Stimulated activated CD4-positive, alpha-beta T cell treated with anti-CD3 and anti-CD28 coated beads, Interleukin-12 subunit alpha, Interleukin-12 subunit beta, amount 100 ng/mL, for 48 hours (primary cell): ENCODE data around the gene PLPPR4.
"Not testable (repeated sequence)": the region's sequence is repeated elsewhere in the genome, so short reads cannot be mapped to it uniquely, and the experiment has no call there.

Source experiments
- DNase-seq, 3 donors: peaks; one replicate each; pipeline ENCODE4 v3.0.0-alpha.2; 2020; ENCODE audit warnings: low read depth in 2 of 3, low spot score in 1 of 3

PLPPR4 gene, protein sequence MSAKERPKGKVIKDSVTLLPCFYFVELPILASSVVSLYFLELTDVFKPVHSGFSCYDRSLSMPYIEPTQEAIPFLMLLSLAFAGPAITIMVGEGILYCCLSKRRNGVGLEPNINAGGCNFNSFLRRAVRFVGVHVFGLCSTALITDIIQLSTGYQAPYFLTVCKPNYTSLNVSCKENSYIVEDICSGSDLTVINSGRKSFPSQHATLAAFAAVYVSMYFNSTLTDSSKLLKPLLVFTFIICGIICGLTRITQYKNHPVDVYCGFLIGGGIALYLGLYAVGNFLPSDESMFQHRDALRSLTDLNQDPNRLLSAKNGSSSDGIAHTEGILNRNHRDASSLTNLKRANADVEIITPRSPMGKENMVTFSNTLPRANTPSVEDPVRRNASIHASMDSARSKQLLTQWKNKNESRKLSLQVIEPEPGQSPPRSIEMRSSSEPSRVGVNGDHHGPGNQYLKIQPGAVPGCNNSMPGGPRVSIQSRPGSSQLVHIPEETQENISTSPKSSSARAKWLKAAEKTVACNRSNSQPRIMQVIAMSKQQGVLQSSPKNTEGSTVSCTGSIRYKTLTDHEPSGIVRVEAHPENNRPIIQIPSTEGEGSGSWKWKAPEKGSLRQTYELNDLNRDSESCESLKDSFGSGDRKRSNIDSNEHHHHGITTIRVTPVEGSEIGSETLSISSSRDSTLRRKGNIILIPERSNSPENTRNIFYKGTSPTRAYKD

DNA sequence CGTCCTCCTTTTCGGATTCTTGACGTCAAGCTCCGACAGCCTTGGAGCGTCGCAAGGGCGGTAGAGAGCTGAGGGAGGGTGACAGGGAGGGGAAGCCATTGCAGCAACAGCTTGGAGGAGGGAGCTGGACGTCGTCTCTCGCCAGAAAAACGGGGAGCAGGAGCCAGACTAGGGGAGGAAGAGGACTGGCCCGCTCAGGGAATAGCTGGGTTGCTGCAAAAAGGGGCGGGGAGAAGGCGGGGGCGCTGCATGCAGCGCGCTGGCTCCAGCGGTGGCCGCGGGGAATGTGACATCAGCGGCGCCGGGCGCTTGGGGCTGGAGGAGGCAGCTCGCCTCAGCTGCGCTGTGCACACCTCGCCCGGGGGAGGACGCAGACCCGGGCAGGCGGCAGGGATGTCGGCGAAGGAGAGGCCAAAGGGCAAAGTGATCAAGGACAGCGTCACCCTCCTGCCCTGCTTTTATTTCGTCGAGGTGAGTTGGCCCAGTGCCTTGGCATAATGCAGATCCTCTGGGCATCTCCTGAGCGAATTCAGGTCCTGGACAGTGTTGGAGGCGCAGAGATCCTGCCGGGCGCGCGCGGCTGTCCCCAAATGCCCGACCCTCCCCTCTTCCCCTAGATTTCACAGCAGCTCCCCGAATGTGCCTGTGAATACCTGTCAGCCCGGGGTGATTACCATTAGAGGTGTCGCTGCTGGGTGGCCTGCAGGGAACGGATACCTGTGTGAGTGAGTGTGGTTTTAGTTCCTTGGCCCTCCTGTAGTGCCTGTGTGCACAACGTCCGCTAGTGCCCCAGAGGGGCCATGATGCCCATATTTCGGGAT lies at the start of gene PLPPR4:
PLPPR4 (plus strand) TSS at position 292 of the 821 bp plus-strand sequence; CDS start at position 394, 102 bp downstream.
- peak in 1 of 3 donors; percentile 0 for DNase-seq

- no peak for DNase-seq
These were observed 47.3 kb upstream of the PLPPR4 start for GRCh38 chr1:99216956-99217355.

DNA sequence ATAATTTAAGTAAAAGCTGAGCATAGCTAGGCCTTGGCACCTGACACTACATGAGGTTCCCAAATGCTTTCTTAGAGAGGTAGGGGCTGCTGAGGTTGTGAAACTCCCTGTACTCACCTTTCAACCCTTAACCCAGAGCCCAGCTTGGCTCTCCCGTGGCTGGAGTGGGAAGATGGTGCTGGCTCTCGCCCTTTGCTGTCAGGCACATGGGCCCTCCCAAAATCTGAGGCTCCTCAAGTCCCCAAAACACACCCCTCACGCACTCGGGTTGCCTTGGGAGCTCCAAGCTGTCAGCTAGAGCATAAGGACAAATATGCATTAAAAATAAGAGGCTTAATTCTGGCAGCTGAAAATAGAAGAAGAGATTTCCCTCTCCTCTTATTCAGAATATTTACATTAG lies 46.7 kb upstream of the PLPPR4 start:
- DNase-seq, result no peak

DNA sequence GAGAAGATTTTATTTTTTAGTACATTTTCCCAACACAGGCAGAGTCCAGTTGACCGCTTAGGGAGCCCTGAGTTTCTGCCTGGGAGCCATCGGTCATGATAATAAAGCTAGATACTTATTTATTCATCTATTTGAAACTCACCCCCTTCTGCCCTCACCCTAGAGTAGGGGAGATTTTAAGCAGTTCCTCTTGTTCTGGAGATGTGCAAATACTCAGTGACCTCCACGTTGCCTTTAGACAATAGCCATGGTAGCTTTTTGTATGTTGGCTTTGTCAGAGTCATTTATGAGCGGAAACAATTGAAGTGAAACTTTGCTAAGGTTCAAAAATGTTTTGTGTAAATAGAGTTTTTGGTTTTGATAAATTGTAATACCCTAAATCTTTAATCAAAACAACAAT lies 45.7 kb upstream of the PLPPR4 start:
- DNase-seq, result no peak

GRCh38 chr1:99218999-99219398 lies 45.3 kb upstream of the PLPPR4 start:
- DNase-seq, result no peak

GRCh38 chr1:99227056-99227897 lies 37.0 kb upstream of the PLPPR4 start:
- no peak for DNase-seq

GRCh38 chr1:99228153-99228552 lies 36.1 kb upstream of the PLPPR4 start:
- no peak for DNase-seq

DNA sequence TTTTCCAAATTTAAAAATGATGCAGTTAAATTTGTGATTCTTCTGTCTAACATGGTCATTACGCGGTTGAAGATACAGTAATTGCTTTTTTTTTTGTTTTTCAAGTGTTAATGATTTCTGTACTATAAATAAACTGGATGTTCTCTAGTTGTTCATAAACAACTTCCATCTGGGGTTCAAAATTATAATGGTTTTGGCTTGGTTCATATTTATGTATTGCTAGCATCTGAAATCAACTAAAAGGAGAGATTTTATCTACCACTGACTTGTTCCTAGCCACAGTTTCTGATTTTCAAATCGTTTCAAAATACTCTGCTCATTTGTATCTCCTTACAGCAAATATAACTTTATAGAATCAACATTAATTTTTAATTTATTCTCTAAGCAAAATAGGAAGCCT lies 35.2 kb upstream of the PLPPR4 start:
- no peak for DNase-seq

DNA sequence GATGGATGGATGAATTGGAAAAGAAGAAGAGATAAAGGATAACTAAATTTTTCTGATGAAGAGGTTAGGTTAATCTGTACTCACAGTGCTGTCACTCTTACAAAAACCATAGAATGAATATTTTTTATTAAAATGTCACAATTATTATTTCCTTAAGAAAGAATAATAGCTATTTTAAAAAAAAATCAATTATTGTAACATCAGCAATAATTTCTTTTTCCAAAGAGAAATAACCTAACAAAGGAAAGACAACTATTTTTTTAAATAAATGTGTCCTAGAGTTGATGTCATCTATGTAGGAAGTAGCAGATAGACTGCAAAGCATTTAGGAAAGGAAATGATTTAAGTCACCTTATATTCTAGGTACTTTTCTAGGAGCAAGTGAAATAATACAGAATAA lies 33.6 kb upstream of the PLPPR4 start:
- no peak for DNase-seq

DNA sequence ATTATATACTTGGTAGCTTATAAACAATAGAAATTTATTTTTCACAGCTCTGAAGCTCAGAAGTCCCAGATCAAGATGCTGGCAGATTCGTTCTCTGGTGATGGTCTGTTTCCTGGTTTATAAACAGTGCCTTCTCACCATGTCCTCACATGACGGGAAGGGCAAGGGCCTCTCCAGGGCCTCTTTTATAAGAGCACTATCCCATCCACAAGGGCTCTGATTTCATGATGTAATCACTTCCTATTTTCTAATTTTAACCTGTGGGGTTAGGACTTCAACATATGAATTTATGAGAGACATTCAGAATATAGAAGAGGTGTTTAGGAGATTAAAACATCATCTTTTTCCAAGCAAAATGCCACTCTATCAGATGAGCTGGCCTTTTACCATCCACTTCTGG lies 32.1 kb upstream of the PLPPR4 start:
- DNase-seq, result no peak

- DNase-seq, result no peak
These were observed 30.8 kb upstream of the PLPPR4 start for GRCh38 chr1:99233446-99233845.

GRCh38 chr1:99236756-99237155 lies 27.5 kb upstream of the PLPPR4 start:
- DNase-seq, result no peak

DNA sequence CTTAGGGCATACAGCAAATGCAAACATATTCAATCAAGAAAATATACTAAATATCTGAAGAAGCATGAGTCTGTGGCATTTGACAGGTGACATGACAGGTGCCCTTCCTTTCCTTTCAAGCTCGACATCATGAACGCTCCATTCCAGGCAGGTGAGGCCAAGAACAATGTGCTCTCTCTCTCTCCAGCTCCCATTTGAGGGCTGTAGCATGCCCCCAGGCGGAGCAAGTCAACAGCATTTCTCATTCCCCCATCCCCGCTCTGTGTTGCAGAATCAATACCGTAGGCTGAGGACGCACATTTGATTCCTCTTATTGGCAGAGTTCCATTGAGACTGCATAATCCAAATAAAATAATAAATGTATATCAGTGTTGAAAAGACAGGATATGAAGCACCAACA lies 24.6 kb upstream of the PLPPR4 start:
- DNase-seq, result no peak

DNA sequence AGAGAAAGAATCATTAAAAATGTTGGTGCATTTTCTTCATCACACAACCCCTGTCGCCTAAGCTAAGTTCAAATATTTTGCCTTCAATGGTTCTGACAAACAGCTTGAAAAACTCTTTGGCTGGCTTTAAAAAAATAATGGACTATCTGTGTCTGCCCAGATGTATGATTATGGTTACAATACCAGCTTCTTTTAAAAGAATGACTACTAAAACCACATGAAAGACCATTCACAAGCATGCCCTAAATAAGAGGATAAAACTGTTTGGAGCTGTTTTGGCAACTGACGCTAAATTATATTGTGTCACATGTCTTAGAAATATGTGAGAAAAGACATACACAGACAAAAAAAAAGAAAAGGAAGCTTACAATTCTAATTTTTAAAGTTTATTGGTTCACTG lies 23.7 kb upstream of the PLPPR4 start:
- DNase-seq, result no peak

GRCh38 chr1:99246152-99246551 lies 18.1 kb upstream of the PLPPR4 start:
- no peak for DNase-seq

DNA sequence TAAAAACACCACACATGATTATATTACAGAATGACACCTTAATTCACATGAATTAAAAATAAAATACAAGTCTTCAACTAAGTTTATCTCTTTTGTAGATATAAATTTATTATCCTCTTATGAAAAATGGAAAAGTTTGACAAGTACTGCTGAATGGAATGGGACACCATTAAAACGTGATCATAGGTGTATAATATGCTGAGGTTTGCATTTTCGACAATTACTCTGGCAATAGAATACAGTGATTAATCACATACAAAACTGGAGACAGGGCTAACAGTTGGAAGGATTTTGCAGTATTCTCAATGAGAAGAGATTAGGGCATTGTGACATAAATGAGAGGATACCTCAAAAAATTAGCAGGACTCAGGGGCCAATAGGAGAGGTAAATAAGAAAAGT lies 17.1 kb upstream of the PLPPR4 start:
- no peak for DNase-seq

DNA sequence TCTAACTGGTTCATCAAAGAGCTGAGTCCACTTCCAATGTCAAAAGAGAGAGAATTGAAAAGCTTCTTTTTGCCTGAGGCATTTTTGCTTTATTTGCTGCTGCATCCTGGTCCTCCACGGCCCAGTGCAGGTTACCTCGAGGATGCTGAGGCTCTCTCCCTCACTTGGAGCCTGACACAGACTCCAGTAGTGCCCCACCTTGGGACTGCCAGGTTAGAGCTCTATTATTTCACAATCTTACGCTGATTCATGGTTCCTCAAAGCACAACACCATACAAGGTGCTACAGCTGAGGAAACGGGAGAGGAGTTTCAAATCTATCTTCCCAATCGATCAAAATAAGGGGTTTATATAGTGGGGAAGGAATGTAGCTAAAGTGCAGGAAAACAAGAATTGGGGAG lies 13.6 kb upstream of the PLPPR4 start:
- DNase-seq, result no peak

DNA sequence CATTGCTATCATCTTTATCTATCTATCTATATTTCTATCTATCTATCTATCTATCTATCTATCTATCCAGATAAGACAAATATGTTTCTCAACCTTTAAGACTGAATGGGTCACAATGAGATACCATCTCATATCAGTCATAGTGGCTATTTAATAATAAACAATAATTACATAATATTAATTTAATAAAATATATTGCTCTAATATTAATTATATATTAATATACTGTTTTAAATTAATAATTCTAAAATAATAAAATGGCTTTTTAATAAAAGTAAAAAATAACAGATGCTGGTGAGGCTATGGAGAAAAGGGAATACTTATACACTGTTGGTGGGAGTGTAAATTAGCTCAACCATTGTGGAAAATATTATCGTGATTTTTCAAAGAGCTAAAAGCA lies 13.0 kb upstream of the PLPPR4 start:
- no peak for DNase-seq

- DNase-seq, result no peak
These were observed 11.7 kb upstream of the PLPPR4 start for GRCh38 chr1:99252630-99253029.

GRCh38 chr1:99260402-99260801 lies 3.9 kb upstream of the PLPPR4 start:
- DNase-seq, result not testable (repeated sequence)

GRCh38 chr1:99265124-99265523 lies 832 bp downstream of the PLPPR4 start:
- no peak for DNase-seq
